HepG2 (cell line): ENCODE data around the gene BANK1. TPM values are rescaled to one million over a fixed set of nuclear protein-coding genes. Genes with fewer than 3 reads are reported as not detected.

Source experiments
- ATAC-seq: fragments of 200-7000 bp; cut with Tn5 transposase; 3 replicates; pipeline ENCODE4 v1.9.1; 2020; ENCODE audit warnings: mild to moderate bottlenecking, moderate library complexity
- BruUV-seq: library from RNA; stranded (reverse); fragments of 400-500 nt; replicated peaks from 2 replicates; lab custom pipeline; 2021; lab: Mats Ljungman, UMichigan
- CTCF ChIA-PET: fragments of 300-600 bp; formaldehyde crosslinking; extraction: SDS; loops from one replicate; lab custom pipeline; 2021; ENCODE audit warnings: low total read pairs, inconsistent platforms, low intra/inter-chr PET ratio; lab: Yijun Ruan, JAX
- POLR2A ChIA-PET: fragments of 350-600 bp; sonication (Branson Sonifier 250); formaldehyde crosslinking; loops from one replicate; lab custom pipeline; 2020; ENCODE audit warnings: antibody characterized with exemption, inconsistent platforms; lab: Yijun Ruan, JAX
- DNase-seq: peaks from one replicate; pipeline ENCODE4 v3.0.0-alpha.2; 2015; ENCODE audit warnings: low spot score
- FAIRE-seq: peaks from 3 replicates; lab custom pipeline; 2011; peaks lifted over from hg19 to GRCh38; lab: Jason Lieb, UNC
- H2AFZ ChIP-seq: one replicate; pipeline ENCODE4 v1.6.1; 2011; ENCODE audit warnings: low read length, inconsistent platforms
- H3K27ac ChIP-seq: fragments of 300-600 bp; 3 replicates; pipeline ENCODE4 v1.8.0; 2011; ENCODE audit warnings: mixed run types, mild to moderate bottlenecking, mixed read lengths, low read length, inconsistent platforms; ENCODE audit not compliant: insufficient read depth; ENCODE audit errors: extremely low read length
- H3K27me3 ChIP-seq, 2 experiments: fragments of 200-600 bp in 1 of 2; 2 replicates in 1 of 2; 3 replicates in 1 of 2; pipeline versions ENCODE4 v1.6.0 to v1.8.0; 2011; ENCODE audit warnings: low read length in 2 of 2, mild to moderate bottlenecking in 2 of 2, moderate library complexity in 2 of 2, inconsistent platforms in 1 of 2; ENCODE audit not compliant: insufficient read depth in 2 of 2, control insufficient read depth in 1 of 2
- H3K36me3 ChIP-seq, 2 experiments: fragments of 200-600 bp in 1 of 2; replicated peaks in 1 of 2; 2 replicates in 1 of 2; 3 replicates in 1 of 2; pipeline versions ENCODE4 v1.5.1 to v1.8.0; 2011; ENCODE audit warnings: low read length in 2 of 2, inconsistent platforms in 1 of 2; ENCODE audit not compliant: insufficient read depth in 2 of 2, control insufficient read depth in 1 of 2
- H3K4me1 ChIP-seq: 2 replicates; pipeline ENCODE4 v1.5.1; 2012; ENCODE audit warnings: low read length, inconsistent platforms; ENCODE audit not compliant: insufficient read depth
- H3K4me2 ChIP-seq: 2 replicates; pipeline ENCODE4 v1.6.0; 2011; ENCODE audit warnings: low read depth, low read length, inconsistent platforms
- H3K4me3 ChIP-seq, 3 experiments: fragments of 200-600 bp in 1 of 3; sonication (generic), shearing (Covaris generic) in 1 of 3; replicated peaks in 1 of 3; 2 replicates each; pipeline ENCODE4 v1.5.1; 2011 to 2016; ENCODE audit warnings: low read length in 3 of 3, inconsistent platforms in 2 of 3, low read depth in 2 of 3, mild to moderate bottlenecking in 2 of 3, control low read depth in 1 of 3, mixed read lengths in 1 of 3; ENCODE audit not compliant: insufficient read depth in 1 of 3
- H3K79me2 ChIP-seq: one replicate; pipeline ENCODE4 v1.6.1; 2011; ENCODE audit warnings: low read length, inconsistent platforms; ENCODE audit not compliant: insufficient read depth
- H3K9ac ChIP-seq: 2 replicates; pipeline ENCODE4 v1.6.0; 2011; ENCODE audit warnings: mild to moderate bottlenecking, low read depth, low read length, inconsistent platforms; ENCODE audit not compliant: insufficient read depth
- H3K9me3 ChIP-seq: 2 replicates; pipeline ENCODE4 v1.5.1; 2012; ENCODE audit warnings: mild to moderate bottlenecking, low read length
- H4K20me1 ChIP-seq: 2 replicates; pipeline ENCODE4 v1.6.0; 2011; ENCODE audit warnings: inconsistent platforms, mild to moderate bottlenecking, low read length, moderate library complexity; ENCODE audit not compliant: insufficient read depth
- ARNT ChIP-seq: fragments of 450-650 bp; IDR thresholded peaks from 2 replicates; pipeline ENCODE4 v1.6.1; 2017
- CEBPG ChIP-seq: IDR thresholded peaks from 2 replicates; pipeline ENCODE4 v1.6.1; 2016
- FOXO4 ChIP-seq: sonication (generic); formaldehyde crosslinking; conservative IDR thresholded peaks from 2 replicates; pipeline ENCODE4 v1.8.1; 2023; ENCODE audit warnings: missing genetic modification reagents
- HINFP ChIP-seq: sonication (generic); formaldehyde crosslinking; IDR thresholded peaks from 2 replicates; pipeline ENCODE4 v1.4.0; 2020; ENCODE audit warnings: low read depth, mild to moderate bottlenecking, missing genetic modification reagents
- HMGA1 ChIP-seq: sonication (generic); formaldehyde crosslinking; conservative IDR thresholded peaks from 2 replicates; pipeline ENCODE4 v1.4.0; 2020; ENCODE audit warnings: missing genetic modification reagents
- MAFK ChIP-seq, 2 experiments: IDR thresholded peaks in 1 of 2; conservative IDR thresholded peaks in 1 of 2; 2 replicates each; pipeline ENCODE4 v1.6.1; 2011; ENCODE audit warnings: improper control_type of control experiment in 2 of 2, low read length in 2 of 2
- NCOR1 ChIP-seq: fragments of 200-600 bp; sonication (generic); IDR thresholded peaks from 2 replicates; pipeline ENCODE4 v1.7.0; 2017; ENCODE audit warnings: antibody characterized with exemption, low read length, borderline replicate concordance
- NONO ChIP-seq, 2 experiments: fragments of 450-650 bp in 1 of 2; sonication (generic) in 1 of 2; formaldehyde crosslinking in 1 of 2; IDR thresholded peaks in 1 of 2; conservative IDR thresholded peaks in 1 of 2; 2 replicates each; pipeline versions ENCODE4 v1.6.1 to v1.8.0; 2017 to 2022; ENCODE audit warnings: mild to moderate bottlenecking in 1 of 2, missing genetic modification reagents in 1 of 2, moderate library complexity in 1 of 2
- SSRP1 ChIP-seq: IDR thresholded peaks from 2 replicates; pipeline ENCODE4 v1.6.1; 2016; ENCODE audit warnings: control low read depth
- SYNCRIP ChIP-seq: fragments of 200-400 bp; formaldehyde crosslinking; IDR thresholded peaks from 2 replicates; pipeline ENCODE4 v1.6.1; 2018; ENCODE audit warnings: mild to moderate bottlenecking, low read depth, low read length; ENCODE audit not compliant: insufficient read depth
- TCF7L2 ChIP-seq: IDR thresholded peaks from 2 replicates; pipeline ENCODE4 v1.6.1; 2011; ENCODE audit warnings: mild to moderate bottlenecking, low read depth, low read length, moderate library complexity
- ZNF281 ChIP-seq: sonication (generic); formaldehyde crosslinking; IDR thresholded peaks from 2 replicates; pipeline ENCODE4 v1.4.0; 2020; ENCODE audit warnings: missing genetic modification reagents, borderline replicate concordance
- ZNF512B ChIP-seq: sonication (generic); formaldehyde crosslinking; IDR thresholded peaks from 2 replicates; pipeline ENCODE4 v1.5.1; 2020; ENCODE audit warnings: missing genetic modification reagents, mild to moderate bottlenecking, borderline replicate concordance
- WGBS: methylation state at CpG from one replicate; pipeline ENCODE4 v1.1.6; 2017; ENCODE audit warnings: low lambda C conversion rate; 5-methylcytosine and 5-hydroxymethylcytosine counted together
- in situ Hi-C: cut with HindIII; loops from 2 replicates; pipeline ENCODE4 v1.10.0; 2017; ENCODE audit warnings: low pct_unique_long_range_greater_than_20kb; ENCODE audit not compliant: extremely low pct_ligation_motif_present
- intact Hi-C: fragments of 100-400 bp; cut with micrococcal nuclease; formaldehyde crosslinking; loops from one replicate; pipeline ENCODE4 v1.10.0; 2022; ENCODE audit not compliant: unreplicated experiment
- polyA plus RNA-seq, 8 experiments: library from polyadenylated mRNA; depleted of rRNA in 3 of 8; stranded (reverse) in 7 of 8; unstranded in 1 of 8; fragments of >200 nt; fragmentation: Illumina TruSeq in 4 of 8; extraction: Trizol in 4 of 8; gene quantifications; 2 replicates each; pipeline versions ENCODE4 v1.2.1 to v1.2.3, GENCODE V29; 2011 to 2016; ENCODE audit warnings: low read depth in 4 of 8, missing spikeins in 1 of 8, mixed read lengths in 1 of 8; ENCODE audit not compliant: insufficient read depth in 1 of 8
- total RNA-seq, 5 experiments: library from RNA; depleted of rRNA; stranded (reverse); fragments of >200 nt; fragmentation: Illumina TruSeq; extraction: Trizol; gene quantifications; 2 replicates each; pipeline ENCODE4 v1.2.3, GENCODE V29; 2016; ENCODE audit warnings: low read depth in 1 of 5

Gene BANK1
- total and polyA plus RNA-seq, 2 of the 13 experiments (the other 11 are each of a cell fraction or from before 2014, with no cell fraction given), result 0.15 TPM; not detected in 1

GRCh38 chr4:101843054-101843453 is 52.5 kb downstream of the BANK1 start (continued):
- no peak for TF ChIP-seq ZNF281 (CRISPR knock-in tag)
- TF ChIP-seq MAFK (conservative IDR thresholded peaks at IDR 0.05 in 1 of 2, IDR thresholded peaks at IDR 0.05 in 1 of 2; ENCODE audit: low read length in 2 of 2), result no peak

GRCh38 chr4:101846550-101846949 is 56.0 kb downstream of the BANK1 start:
- BruUV-seq, result no TSS peak
- Histone ChIP-seq H3K9ac (no peak overlapping the region), H3K27ac (no peak overlapping the region), H2AFZ (no peak overlapping the region), H3K4me1 (no peaks in the 10 kb centered on the region), H3K9me3 (no peaks in the 10 kb centered on the region), H3K27me3 (no peaks in the 10 kb centered on the region), H3K79me2 (no peaks in the 10 kb centered on the region), H3K36me3 (no peaks in the 10 kb centered on the region), H3K4me3 (no peak overlapping the region), H3K4me2 (no peak overlapping the region), H4K20me1 (no peaks in the 10 kb centered on the region)
- FAIRE-seq, result no peak
- no peak for ATAC-seq
- POLR2A ChIA-PET, result no interaction called here
- intact Hi-C loops (no loop called here), in situ Hi-C loops (no loop called here)
- CTCF ChIA-PET, result no interaction called here
- DNase-seq, result no peak
- 0% methylated on average over 2 of the region's 2 CpGs for WGBS
- TF ChIP-seq FOXO4 (CRISPR knock-in tag) (no peak), SSRP1 (no peak), ZNF512B (CRISPR knock-in tag) (no peak), TCF7L2 (no peak), SYNCRIP (no peak), CEBPG (CRISPR knock-in tag) (no peak), NONO (IDR thresholded peaks at IDR 0.05) (no peak), NONO (CRISPR knock-in tag; conservative IDR thresholded peaks at IDR 0.05) (no peak), NCOR1 (no peak), HINFP (CRISPR knock-in tag) (no peak), HMGA1 (CRISPR knock-in tag) (no peak), ARNT (no peak)
